Sigmoid colon (tissue), 7 donors: ENCODE measurements around the gene ATG4C. TPM values are rescaled to one million over a fixed set of nuclear protein-coding genes. Genes with fewer than 3 reads are reported as not detected.

Experiments
- DNase-seq: peaks from one replicate; pipeline ENCODE4 v3.0.0-alpha.2; 2019
- H3K27ac ChIP-seq, 4 donors: fragments of 200-600 bp; sonication (generic); one replicate each; pipeline ENCODE4 v1.5.1; 2016 to 2019; ENCODE audit warnings: mild to moderate bottlenecking in 1 of 4
- H3K27me3 ChIP-seq, 3 donors: fragments of 200-600 bp; sonication (generic); one replicate each; pipeline ENCODE4 v1.5.1; 2019; ENCODE audit warnings: mild to moderate bottlenecking in 1 of 3
- H3K36me3 ChIP-seq, 4 donors: fragments of 200-600 bp; sonication (generic); one replicate each; pipeline ENCODE4 v1.5.1; 2016 to 2019
- H3K4me1 ChIP-seq, 4 donors: fragments of 200-600 bp; sonication (generic); one replicate each; pipeline ENCODE4 v1.5.1; 2017 to 2019
- H3K4me3 ChIP-seq, 4 donors: fragments of 200-600 bp; sonication (generic); one replicate each; pipeline ENCODE4 v1.5.1; 2017 to 2019; ENCODE audit warnings: mild to moderate bottlenecking in 2 of 4, moderate library complexity in 1 of 4
- H3K9me3 ChIP-seq, 4 donors: fragments of 200-600 bp in 3 of 4; sonication (generic) in 3 of 4; one replicate each; pipeline versions ENCODE4 v1.5.1 to v1.6.1; 2013 to 2019
- POLR2AphosphoS5 ChIP-seq, 4 donors: sonication (generic); formaldehyde crosslinking; IDR thresholded peaks; one replicate each; pipeline ENCODE4 v1.6.1; 2017; ENCODE audit warnings: antibody characterized with exemption in 4 of 4
- intact Hi-C: fragments of 100-400 bp; cut with DNase I; formaldehyde crosslinking; loops from one replicate; pipeline ENCODE4 v1.15.1; 2023
- polyA plus RNA-seq, 3 donors: library from polyadenylated mRNA; stranded (reverse); fragments of 200-250 nt; gene quantifications; one replicate each; pipeline ENCODE4 v1.2.3, GENCODE V29; 2013
- total RNA-seq, 4 donors: library from RNA; depleted of rRNA; stranded (reverse); fragments of >200 nt; gene quantifications; one replicate each; pipeline ENCODE4 v1.1.0, GENCODE V29; 2016
- TF ChIP-seq, protein P1 (sequence below), 4 experiments: fragments of 450-650 bp in 3 of 4; fragments of 200-600 bp in 1 of 4; IDR thresholded peaks; one replicate each; pipeline ENCODE4 v1.5.1; 2016 to 2019; ENCODE audit warnings: antibody characterized with exemption in 4 of 4, mild to moderate bottlenecking in 3 of 4, moderate library complexity in 2 of 4
- donor health status: healthy with polysubstance abuse.
- donor health status: Bipolar disorder and iron deficiency.
- donor health status: healthy.

Gene ATG4C
- total and polyA plus RNA-seq, 7 donors = 3.6 to 15.5 (median 9.0) TPM

DNA sequence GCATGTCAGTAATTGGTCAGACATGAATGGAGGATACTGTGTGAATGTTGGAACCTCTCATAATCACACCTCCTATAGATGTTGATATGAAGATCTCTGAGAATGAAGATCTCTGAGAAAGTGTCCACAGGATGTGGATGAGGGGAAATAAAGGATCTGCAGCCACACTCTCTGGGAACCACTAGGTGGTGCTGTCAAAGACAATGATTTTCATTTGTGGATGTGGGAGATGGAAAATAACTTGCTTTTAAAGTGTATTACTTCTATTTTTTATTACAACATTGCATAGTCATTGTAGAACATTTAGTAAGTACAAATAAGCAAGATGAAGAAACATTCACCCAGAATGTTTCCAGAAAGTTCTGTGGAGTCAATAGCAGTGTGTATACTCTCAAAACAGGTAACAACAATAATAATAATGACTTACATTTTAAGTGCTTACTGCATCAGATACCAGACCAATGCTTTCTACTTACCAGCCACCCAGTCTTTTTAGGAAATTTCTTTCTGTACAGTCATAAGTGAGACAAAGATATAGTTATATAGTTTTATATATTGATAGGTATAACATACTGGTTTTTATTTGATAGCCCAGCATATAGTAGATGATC, 128.2 kb downstream of the ATG4C start:
- intact Hi-C loops = no loop called here
- H3K27ac ChIP-seq = no peak overlapping the region
- H3K4me3 ChIP-seq = no peak overlapping the region
- H3K4me1 ChIP-seq = no peaks in the 10 kb centered on the region
- no peak for TF ChIP-seq POLR2AphosphoS5 (IDR thresholded peaks at IDR 0.05)
- TF ChIP-seq, protein P1, sequence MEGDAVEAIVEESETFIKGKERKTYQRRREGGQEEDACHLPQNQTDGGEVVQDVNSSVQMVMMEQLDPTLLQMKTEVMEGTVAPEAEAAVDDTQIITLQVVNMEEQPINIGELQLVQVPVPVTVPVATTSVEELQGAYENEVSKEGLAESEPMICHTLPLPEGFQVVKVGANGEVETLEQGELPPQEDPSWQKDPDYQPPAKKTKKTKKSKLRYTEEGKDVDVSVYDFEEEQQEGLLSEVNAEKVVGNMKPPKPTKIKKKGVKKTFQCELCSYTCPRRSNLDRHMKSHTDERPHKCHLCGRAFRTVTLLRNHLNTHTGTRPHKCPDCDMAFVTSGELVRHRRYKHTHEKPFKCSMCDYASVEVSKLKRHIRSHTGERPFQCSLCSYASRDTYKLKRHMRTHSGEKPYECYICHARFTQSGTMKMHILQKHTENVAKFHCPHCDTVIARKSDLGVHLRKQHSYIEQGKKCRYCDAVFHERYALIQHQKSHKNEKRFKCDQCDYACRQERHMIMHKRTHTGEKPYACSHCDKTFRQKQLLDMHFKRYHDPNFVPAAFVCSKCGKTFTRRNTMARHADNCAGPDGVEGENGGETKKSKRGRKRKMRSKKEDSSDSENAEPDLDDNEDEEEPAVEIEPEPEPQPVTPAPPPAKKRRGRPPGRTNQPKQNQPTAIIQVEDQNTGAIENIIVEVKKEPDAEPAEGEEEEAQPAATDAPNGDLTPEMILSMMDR (IDR thresholded peaks at IDR 0.05) = peak in 1 of 4 experiments; percentile 24
- no peaks in the 10 kb centered on the region for H3K9me3 ChIP-seq
- H3K27me3 ChIP-seq = no peaks in the 10 kb centered on the region
- H3K36me3 ChIP-seq = no peaks in the 10 kb centered on the region
- DNase-seq = no peak

Other genes with a start within 250 kb of the ATG4C start
- not detected for gene ANGPTL3, start 186.6 kb upstream of the ATG4C start, total RNA-seq
- not detected for gene ANGPTL3, start 186.6 kb upstream of the ATG4C start, polyA plus RNA-seq
- gene DOCK7, start 95.7 kb upstream of the ATG4C start, total RNA-seq = 10 to 100 TPM; 32.4 to 54.8 (median 42.9) TPM
- gene DOCK7, start 95.7 kb upstream of the ATG4C start, polyA plus RNA-seq = 10 to 100 TPM in 1 of 3 donors, 1 to 10 TPM in 2; 6.5 to 11.4 (median 9.8) TPM